HL-60 (cell line): ENCODE data around the gene AKAP1.
"Not testable (repeated sequence)": the region's sequence is repeated elsewhere in the genome, so short reads cannot be mapped to it uniquely, and the experiment has no call there.

ENCODE experiments used
- DNase-seq, 2 experiments: peaks; one replicate each; pipeline ENCODE4 v3.0.0-alpha.2; 2010 to 2020; ENCODE audit warnings: low read depth in 1 of 2, low spot score in 1 of 2
- H3K27ac ChIP-seq: fragments of 250-450 bp; sonication (Bioruptor Pico); replicated peaks from 2 replicates; pipeline ENCODE4 v1.5.1; 2020; ENCODE audit warnings: mild to moderate bottlenecking, moderate library complexity
- H3K27me3 ChIP-seq: fragments of 250-450 bp; sonication (Bioruptor Pico); 2 replicates; pipeline ENCODE4 v1.5.1; 2021; ENCODE audit warnings: mild to moderate bottlenecking, moderate library complexity; ENCODE audit not compliant: insufficient read depth, poor library complexity, severe bottlenecking
- H3K4me3 ChIP-seq: replicated peaks from 2 replicates; pipeline ENCODE4 v1.5.1; 2011; ENCODE audit warnings: mild to moderate bottlenecking, control low read depth, low read length; ENCODE audit not compliant: insufficient read depth
- CTCF ChIP-seq: IDR thresholded peaks from one replicate; pipeline ENCODE4 v1.5.1; 2011; ENCODE audit warnings: low read length, control low read depth, inconsistent platforms; ENCODE audit not compliant: insufficient read depth
- GABPA ChIP-seq: IDR thresholded peaks from 2 replicates; pipeline ENCODE4 v1.6.1; 2012; ENCODE audit warnings: low read depth
- POLR2AphosphoS5 ChIP-seq: IDR thresholded peaks from 2 replicates; pipeline ENCODE4 v1.6.1; 2012; ENCODE audit warnings: low read depth
- SPI1 ChIP-seq: IDR thresholded peaks from 2 replicates; pipeline ENCODE4 v1.6.1; 2012; ENCODE audit warnings: low read depth, mild to moderate bottlenecking, borderline replicate concordance
- TF ChIP-seq, protein P1 (sequence below): IDR thresholded peaks from 2 replicates; pipeline ENCODE4 v1.6.1; 2012; ENCODE audit warnings: low read depth; ENCODE audit not compliant: insufficient replicate concordance

The AKAP1 gene

DNA sequence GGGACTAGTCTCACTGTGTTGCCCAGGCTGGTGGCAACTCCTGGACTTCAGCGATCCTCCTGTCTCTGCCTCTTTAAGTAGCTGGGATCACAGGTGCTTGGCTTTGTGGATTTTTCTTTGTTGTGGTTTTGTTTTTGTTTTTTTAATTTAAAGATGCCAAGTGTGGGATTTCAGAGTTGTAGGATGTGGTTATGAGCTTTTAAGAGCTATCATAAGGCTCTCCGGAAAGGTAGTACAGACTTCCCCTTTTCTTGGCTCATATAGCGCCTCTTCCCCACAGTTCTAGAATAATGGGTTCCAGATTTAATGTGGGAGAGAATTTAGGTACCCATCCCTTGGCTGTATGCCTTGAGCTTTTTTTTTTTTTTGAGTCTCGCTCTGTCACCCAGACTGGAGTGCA lies 17.1 kb downstream of the AKAP1 start:
- Histone ChIP-seq H3K4me3 (no peak overlapping the region), H3K27ac (no peak overlapping the region), H3K27me3 (no peaks in the 10 kb centered on the region)
- TF ChIP-seq, protein P1, sequence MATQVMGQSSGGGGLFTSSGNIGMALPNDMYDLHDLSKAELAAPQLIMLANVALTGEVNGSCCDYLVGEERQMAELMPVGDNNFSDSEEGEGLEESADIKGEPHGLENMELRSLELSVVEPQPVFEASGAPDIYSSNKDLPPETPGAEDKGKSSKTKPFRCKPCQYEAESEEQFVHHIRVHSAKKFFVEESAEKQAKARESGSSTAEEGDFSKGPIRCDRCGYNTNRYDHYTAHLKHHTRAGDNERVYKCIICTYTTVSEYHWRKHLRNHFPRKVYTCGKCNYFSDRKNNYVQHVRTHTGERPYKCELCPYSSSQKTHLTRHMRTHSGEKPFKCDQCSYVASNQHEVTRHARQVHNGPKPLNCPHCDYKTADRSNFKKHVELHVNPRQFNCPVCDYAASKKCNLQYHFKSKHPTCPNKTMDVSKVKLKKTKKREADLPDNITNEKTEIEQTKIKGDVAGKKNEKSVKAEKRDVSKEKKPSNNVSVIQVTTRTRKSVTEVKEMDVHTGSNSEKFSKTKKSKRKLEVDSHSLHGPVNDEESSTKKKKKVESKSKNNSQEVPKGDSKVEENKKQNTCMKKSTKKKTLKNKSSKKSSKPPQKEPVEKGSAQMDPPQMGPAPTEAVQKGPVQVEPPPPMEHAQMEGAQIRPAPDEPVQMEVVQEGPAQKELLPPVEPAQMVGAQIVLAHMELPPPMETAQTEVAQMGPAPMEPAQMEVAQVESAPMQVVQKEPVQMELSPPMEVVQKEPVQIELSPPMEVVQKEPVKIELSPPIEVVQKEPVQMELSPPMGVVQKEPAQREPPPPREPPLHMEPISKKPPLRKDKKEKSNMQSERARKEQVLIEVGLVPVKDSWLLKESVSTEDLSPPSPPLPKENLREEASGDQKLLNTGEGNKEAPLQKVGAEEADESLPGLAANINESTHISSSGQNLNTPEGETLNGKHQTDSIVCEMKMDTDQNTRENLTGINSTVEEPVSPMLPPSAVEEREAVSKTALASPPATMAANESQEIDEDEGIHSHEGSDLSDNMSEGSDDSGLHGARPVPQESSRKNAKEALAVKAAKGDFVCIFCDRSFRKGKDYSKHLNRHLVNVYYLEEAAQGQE = no peak
- TF ChIP-seq POLR2AphosphoS5 (no peak), GABPA (no peak), CTCF (no peak), SPI1 (peak; percentile 97)
- peak in 1 of 2 experiments; percentile 36 for DNase-seq

- DNase-seq, H3K27me3 ChIP-seq, H3K4me3 ChIP-seq, H3K27ac ChIP-seq: not testable (repeated sequence)
Observed at GRCh38 chr17:57102660-57103059, 17.6 kb downstream of the AKAP1 start.

- Histone ChIP-seq H3K4me3 (no peak overlapping the region), H3K27me3 (no peaks in the 10 kb centered on the region), H3K27ac (no peak overlapping the region)
- TF ChIP-seq POLR2AphosphoS5 (no peak), SPI1 (no peak)
- no peak for DNase-seq
Observed at GRCh38 chr17:57104461-57105175, 19.6 kb downstream of the AKAP1 start.

DNA sequence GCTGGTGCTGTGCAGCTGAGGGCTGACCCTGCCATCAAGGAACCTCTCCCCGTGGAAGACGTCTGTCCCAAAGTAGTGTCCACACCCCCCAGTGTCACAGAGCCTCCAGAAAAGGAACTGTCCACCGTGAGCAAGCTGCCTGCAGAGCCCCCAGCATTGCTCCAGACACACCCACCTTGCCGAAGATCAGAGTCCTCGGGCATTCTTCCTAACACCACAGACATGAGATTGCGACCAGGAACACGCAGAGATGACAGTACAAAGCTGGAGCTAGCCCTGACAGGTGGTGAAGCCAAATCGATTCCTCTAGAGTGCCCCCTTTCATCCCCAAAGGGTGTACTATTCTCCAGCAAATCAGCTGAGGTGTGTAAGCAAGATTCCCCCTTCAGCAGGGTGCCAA lies 20.5 kb downstream of the AKAP1 start:
- Histone ChIP-seq H3K27ac (no peak overlapping the region), H3K27me3 (no peaks in the 10 kb centered on the region), H3K4me3 (no peak overlapping the region)
- TF ChIP-seq CTCF (no peak), SPI1 (no peak)
- DNase-seq = no peak

DNA sequence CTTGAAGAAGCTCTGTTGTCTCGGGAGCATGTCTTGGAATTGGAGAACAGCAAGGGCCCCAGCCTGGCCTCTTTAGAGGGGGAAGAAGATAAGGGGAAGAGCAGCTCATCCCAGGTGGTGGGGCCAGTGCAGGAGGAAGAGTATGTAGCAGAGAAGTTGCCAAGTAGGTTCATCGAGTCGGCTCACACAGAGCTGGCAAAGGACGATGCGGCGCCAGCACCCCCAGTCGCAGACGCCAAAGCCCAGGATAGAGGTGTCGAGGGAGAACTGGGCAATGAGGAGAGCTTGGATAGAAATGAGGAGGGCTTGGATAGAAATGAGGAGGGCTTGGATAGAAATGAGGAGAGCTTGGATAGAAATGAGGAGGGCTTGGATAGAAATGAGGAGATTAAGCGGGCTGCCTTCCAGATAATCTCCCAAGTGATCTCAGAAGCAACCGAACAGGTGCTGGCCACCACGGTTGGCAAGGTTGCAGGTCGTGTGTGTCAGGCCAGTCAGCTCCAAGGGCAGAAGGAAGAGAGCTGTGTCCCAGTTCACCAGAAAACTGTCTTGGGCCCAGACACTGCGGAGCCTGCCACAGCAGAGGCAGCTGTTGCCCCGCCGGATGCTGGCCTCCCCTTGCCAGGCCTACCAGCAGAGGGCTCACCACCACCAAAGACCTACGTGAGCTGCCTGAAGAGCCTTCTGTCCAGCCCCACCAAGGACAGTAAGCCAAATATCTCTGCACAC lies 21.2 kb downstream of the AKAP1 start:
- no peak overlapping the region for H3K27ac ChIP-seq

More for the DNA sequence above, 21.2 kb downstream of the AKAP1 start:
- no peak for DNase-seq
- Histone ChIP-seq H3K4me3 (no peak overlapping the region), H3K27me3 (no peaks in the 10 kb centered on the region)
- TF ChIP-seq, protein P1 = no peak
- peak; percentile 29 for TF ChIP-seq CTCF
